ENCODE data around the gene GRHL3. TPM values are rescaled to one million over a fixed set of nuclear protein-coding genes. Genes with fewer than 3 reads are reported as not detected.
A peak's percentile ranks its signal among the peaks of the same experiment; 100 is the strongest.

GRHL3 gene
- total RNA-seq, 1 donor from 2014 or later, result 0.12 TPM

DNA sequence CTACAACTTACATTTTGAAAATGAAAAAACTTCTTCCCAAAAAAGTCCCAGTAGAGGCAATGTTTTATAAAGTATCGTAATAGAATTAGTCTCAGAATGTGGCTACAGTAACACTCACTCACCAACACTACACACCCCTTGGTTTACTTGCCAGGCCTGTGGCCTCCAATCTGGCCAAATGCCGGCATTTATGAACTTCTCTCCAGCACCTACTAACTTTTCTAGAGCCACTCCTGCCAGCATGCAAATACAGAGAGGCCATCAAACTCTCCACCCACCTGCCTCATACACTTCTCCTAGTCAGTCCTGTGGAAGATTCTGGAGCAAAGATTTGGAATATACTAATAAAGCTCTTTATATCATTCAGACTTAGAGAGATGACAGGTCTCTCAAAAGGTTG is 62.1 kb downstream of the GRHL3 start:
- H3K27ac Mint-ChIP-seq (ENCODE audit: unreplicated experiment), result no peak overlapping the region
- TF ChIP-seq, protein P1, sequence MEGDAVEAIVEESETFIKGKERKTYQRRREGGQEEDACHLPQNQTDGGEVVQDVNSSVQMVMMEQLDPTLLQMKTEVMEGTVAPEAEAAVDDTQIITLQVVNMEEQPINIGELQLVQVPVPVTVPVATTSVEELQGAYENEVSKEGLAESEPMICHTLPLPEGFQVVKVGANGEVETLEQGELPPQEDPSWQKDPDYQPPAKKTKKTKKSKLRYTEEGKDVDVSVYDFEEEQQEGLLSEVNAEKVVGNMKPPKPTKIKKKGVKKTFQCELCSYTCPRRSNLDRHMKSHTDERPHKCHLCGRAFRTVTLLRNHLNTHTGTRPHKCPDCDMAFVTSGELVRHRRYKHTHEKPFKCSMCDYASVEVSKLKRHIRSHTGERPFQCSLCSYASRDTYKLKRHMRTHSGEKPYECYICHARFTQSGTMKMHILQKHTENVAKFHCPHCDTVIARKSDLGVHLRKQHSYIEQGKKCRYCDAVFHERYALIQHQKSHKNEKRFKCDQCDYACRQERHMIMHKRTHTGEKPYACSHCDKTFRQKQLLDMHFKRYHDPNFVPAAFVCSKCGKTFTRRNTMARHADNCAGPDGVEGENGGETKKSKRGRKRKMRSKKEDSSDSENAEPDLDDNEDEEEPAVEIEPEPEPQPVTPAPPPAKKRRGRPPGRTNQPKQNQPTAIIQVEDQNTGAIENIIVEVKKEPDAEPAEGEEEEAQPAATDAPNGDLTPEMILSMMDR (conservative IDR thresholded peaks at IDR 0.05), result no peak
- no peaks in the 10 kb centered on the region for H3K4me1 Mint-ChIP-seq

DNA sequence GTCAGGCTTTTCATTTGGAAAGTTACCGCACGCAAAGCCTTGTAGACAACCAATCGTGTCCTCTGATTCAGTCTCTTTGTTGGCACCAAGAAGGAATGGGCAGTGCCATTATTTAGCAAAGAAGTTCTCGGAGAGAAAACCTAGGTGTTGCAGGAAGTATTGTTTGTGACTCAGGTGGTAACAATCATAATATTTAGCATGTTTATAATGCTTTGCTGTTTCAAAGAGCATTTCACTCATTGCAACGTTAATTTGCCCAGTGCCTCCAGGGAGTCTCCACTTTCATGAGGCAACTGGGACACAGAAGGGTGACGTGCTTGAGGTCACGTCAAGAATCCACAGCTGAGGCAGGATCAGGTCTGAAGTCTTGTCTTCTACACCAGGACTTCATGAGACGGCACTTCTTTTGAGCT is 63.0 kb downstream of the GRHL3 start:
- Mint-ChIP-seq H3K27ac (ENCODE audit: unreplicated experiment) (no peak overlapping the region), H3K36me3 (ENCODE audit: low read depth) (no peaks in the 10 kb centered on the region), H3K4me3 (no peak overlapping the region), H3K27me3 (ENCODE audit: low read depth) (no peaks in the 10 kb centered on the region), H3K9me3 (no peaks in the 10 kb centered on the region), H3K4me1 (no peaks in the 10 kb centered on the region)
- DNase-seq (ENCODE audit: low read depth, low spot score), result no peak
- TF ChIP-seq, protein P1 (conservative IDR thresholded peaks at IDR 0.05), result no peak

More for the DNA sequence above, 62.1 kb downstream of the GRHL3 start:
- no peak overlapping the region for H3K4me3 Mint-ChIP-seq
- DNase-seq (ENCODE audit: low read depth, low spot score), result no peak
- H3K9me3 Mint-ChIP-seq, result no peaks in the 10 kb centered on the region
- H3K27me3 Mint-ChIP-seq (ENCODE audit: low read depth), result no peaks in the 10 kb centered on the region
- no peaks in the 10 kb centered on the region for H3K36me3 Mint-ChIP-seq (ENCODE audit: low read depth)

DNA sequence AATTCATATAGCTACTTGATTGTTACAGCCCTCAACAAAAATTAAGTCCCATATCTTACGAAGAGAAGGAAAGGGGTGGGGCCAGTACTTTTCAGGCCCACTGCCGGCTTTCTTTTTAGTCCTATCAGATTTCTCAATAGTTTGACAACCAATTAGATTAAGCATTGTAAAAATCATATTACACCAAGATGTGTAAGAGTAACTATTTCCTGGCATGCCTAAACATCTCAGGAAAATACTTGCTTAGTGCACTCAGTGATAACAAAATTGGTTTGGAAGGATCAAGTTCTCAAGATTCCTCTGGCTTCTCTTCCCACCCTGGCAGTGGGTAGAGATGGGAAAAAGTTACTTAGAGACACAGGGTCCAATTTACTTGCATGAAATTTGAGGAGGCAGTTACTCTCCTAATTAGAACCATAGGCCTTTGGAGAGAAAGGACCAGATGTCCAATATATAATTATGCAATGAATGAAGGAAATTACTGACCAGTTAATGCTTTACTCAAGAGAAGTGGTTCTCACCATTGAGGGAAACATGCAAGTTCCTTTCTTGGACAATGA is 64.3 kb downstream of the GRHL3 start:
- no peaks in the 10 kb centered on the region for H3K27me3 Mint-ChIP-seq (ENCODE audit: low read depth)
- H3K36me3 Mint-ChIP-seq (ENCODE audit: low read depth), result no peaks in the 10 kb centered on the region
- DNase-seq (ENCODE audit: low read depth, low spot score), result no peak
- TF ChIP-seq, protein P1 (conservative IDR thresholded peaks at IDR 0.05), result no peak
- H3K27ac Mint-ChIP-seq (ENCODE audit: unreplicated experiment), result no peak overlapping the region
- H3K9me3 Mint-ChIP-seq, result no peaks in the 10 kb centered on the region
- no peak overlapping the region for H3K4me3 Mint-ChIP-seq
- H3K4me1 Mint-ChIP-seq, result no peaks in the 10 kb centered on the region

DNA sequence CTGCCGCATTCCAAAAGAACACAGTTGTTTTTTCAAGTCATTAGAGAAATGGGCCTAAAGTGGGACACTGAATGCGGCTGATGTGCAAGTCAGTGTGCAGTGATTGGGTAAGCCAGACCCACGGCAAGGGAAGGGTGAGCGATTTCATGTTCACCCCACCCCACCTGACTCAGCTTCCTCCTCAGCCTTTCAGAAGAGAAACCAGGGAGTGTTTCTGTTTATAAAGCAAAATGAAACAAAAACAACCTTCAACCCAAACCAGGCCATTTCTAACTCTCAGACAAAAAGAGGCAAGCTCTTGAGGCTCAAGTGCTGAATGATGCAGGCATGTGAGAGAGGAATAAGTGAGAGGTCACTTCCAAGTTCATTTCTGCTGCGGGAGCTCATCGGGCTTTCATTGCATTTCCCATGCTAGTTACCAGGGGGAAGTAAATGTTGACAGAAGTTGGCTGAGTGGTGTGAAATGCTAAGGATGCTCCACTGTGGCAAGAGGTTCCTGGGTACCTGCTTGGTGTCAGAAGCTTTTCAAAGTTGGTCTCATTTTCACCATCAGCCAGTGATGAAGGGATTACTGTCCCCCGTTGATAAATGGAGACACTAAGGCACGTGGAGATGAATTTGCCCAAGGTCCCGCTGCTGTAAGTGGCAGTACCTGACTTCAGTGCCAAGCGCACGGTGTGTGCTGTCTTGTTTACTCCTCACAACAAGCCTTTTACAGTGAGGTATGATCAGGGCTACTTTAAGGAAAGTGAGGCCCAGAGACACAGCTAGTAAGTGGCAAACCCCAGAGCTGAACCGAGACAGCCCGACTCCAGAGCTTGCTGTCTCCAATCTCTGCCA is 65.3 kb downstream of the GRHL3 start:
- TF ChIP-seq, protein P1 (conservative IDR thresholded peaks at IDR 0.05), result no peak
- no peak for DNase-seq (ENCODE audit: low read depth, low spot score)
- Mint-ChIP-seq H3K9me3 (no peaks in the 10 kb centered on the region), H3K27me3 (ENCODE audit: low read depth) (no peaks in the 10 kb centered on the region), H3K36me3 (ENCODE audit: low read depth) (no peaks in the 10 kb centered on the region), H3K4me1 (no peaks in the 10 kb centered on the region), H3K4me3 (no peak overlapping the region), H3K27ac (ENCODE audit: unreplicated experiment) (peak overlapping the region; percentile 44)

DNA sequence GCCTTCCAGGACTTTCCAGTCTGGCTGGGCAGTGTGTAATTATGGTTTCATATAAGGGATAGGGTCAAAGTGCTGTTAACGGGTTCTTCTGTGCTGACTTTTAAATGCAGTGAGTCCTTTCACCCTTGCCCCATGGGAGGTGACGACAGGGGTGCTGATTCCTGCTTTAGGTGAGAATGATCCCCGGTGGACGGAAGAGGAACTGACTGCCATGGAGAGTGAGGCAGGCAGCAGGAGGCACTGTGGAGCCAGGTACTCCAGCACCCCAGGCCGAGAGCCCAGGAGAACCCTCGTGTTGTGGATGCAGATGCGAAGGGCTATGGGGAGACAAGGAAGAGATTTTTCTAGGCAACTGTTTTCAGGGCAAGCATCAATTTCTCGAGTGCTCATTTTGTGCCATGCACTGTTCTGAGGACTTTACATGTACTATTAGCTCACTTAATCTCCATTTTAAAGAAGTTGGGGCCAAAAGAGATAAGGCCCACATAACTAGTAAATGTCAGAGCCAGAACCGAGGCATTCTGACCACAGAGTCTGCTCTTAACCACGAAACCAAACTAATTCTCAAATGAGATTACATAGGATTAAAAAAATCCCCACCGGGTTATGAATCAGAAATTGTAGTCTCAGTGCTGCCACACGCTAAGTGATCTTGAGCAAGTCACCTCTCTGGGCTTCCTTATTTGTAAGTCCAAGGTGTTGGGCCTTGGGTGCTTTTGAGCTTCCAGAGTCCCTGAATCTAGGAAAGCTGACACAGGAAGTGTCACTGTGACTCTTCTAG is 66.2 kb downstream of the GRHL3 start:
- no peaks in the 10 kb centered on the region for H3K4me1 Mint-ChIP-seq
- TF ChIP-seq, protein P1 (conservative IDR thresholded peaks at IDR 0.05), result peak; percentile 49
- no peak for DNase-seq (ENCODE audit: low read depth, low spot score)

More for the DNA sequence above, 66.2 kb downstream of the GRHL3 start:
- Mint-ChIP-seq H3K27me3 (ENCODE audit: low read depth) (no peaks in the 10 kb centered on the region), H3K9me3 (no peaks in the 10 kb centered on the region), H3K27ac (ENCODE audit: unreplicated experiment) (no peak overlapping the region), H3K4me3 (no peak overlapping the region), H3K36me3 (ENCODE audit: low read depth) (no peaks in the 10 kb centered on the region)

Measured in neural crest cell (in vitro differentiated cells).